Aortic smooth muscle cell (primary cell): Measurements from ENCODE around the gene OR2T5. TPM values are rescaled to one million over a fixed set of nuclear protein-coding genes. Genes with fewer than 3 reads are reported as not detected.

Experiments used
- total RNA-seq: library from RNA; depleted of rRNA; stranded (reverse); fragments of >200 nt; gene quantifications from 2 replicates; pipeline ENCODE4 v1.2.3, GENCODE V29; 2014

Gene OR2T5, protein sequence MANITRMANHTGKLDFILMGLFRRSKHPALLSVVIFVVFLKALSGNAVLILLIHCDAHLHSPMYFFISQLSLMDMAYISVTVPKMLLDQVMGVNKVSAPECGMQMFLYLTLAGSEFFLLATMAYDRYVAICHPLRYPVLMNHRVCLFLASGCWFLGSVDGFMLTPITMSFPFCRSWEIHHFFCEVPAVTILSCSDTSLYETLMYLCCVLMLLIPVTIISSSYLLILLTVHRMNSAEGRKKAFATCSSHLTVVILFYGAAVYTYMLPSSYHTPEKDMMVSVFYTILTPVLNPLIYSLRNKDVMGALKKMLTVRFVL
- not detected in 2 replicates for total RNA-seq

DNA sequence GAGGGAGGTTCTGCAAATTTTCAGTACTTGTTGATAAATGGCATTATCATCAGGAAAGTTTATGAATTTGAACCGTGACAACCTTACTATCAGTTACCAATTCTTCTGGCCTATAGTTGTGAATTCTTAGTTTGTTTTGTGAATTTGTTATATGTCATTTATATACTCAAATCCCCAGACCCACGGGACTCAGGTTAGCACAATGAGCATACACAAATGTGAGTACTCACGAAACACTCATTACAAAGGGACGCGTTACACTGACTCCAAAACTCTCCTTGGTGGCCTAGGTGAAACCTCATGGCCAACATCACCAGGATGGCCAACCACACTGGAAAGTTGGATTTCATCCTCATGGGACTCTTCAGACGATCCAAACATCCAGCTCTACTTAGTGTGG, at the start of gene OR2T5:
OR2T5 (plus strand) TSS at position 301 of the 400 bp plus-strand sequence; CDS start at position 301, 0 bp downstream.

DNA sequence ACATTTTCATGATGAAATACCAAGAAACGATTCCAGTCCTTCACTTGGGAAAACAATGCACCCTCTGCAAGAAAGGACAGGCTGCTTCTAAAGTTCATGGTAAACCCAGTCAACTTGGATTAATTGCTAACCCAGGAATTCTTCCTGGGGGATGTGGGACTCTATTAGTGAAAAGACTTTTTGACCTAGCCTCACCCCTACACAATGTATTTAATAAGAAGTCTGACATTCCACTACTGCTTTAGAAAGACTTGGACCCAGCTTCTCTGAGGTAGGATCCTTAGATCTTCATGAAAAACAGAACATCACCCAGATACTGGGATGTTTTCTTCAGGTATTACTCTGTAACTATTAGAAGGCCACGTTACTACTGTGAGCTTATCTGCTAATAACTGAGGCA, 43.0 kb upstream of the OR2T5 start, which contains the start of gene OR2T2:
OR2T2 (plus strand) TSS at position 239 of the 400 bp plus-strand sequence. CDS start 7,161 bp downstream, outside the sequence.

DNA sequence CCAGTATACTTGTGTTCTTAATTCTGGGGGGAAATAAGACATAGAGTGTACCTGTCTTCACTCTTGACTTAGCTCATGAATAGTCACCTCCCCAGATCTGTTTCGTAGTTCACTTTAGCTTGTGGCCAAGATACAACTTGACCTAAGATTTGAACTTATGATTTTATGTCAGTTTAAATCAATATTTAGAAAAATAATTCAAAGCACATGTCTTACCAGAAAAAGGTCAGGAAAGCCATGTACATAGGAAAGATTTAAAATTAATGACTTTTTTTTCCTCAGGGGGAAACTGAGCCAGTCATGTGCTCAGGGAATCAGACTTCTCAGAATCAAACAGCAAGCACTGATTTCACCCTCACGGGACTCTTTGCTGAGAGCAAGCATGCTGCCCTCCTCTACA, 15.3 kb upstream of the OR2T5 start, which contains the start of gene OR2T3:
OR2T3 (plus strand) TSS at position 301 of the 400 bp plus-strand sequence; CDS start at position 301, 0 bp downstream.

DNA sequence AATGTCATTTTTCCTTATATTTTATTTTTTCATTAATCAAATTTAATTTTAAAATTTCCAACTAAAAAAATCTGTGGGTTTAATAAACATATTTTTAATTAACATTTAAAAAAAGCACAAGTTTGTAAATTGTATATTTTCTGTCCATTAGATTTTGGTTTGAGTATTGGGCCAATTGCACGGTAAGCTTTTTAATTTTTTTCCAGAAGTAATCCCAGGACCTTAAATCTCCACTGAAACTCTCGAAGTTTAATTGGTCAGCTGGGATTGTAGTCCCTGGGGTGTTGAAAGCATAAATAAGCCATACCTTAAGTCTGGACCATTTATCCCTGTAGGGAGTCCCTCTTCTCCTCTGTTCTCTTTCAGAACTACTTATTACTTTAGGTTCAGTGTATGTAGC, 19.4 kb downstream of the OR2T5 start, which contains the start of gene OR2G6:
OR2G6 (plus strand) TSS at position 301 of the 400 bp plus-strand sequence. CDS start 13,574 bp downstream, outside the sequence.

Other genes starting within 250 kb of the OR2T5 start
- gene OR2T33, start 210.6 kb upstream of the OR2T5 start, total RNA-seq = not detected in 2 replicates
- not detected in 2 replicates for gene OR2T12, start 185.2 kb upstream of the OR2T5 start, total RNA-seq
- gene OR2M7, start 164.0 kb upstream of the OR2T5 start, total RNA-seq = not detected in 2 replicates
- gene OR14C36, start 139.8 kb upstream of the OR2T5 start, total RNA-seq = not detected in 2 replicates
- not detected in 2 replicates for gene OR2T4, start 126.9 kb upstream of the OR2T5 start, total RNA-seq
- not detected in 2 replicates for gene OR2T6, start 112.8 kb upstream of the OR2T5 start, total RNA-seq
- not detected in 2 replicates for gene OR2T1, start 85.5 kb upstream of the OR2T5 start, total RNA-seq
- not detected in 2 replicates for gene OR2T2, start 43.0 kb upstream of the OR2T5 start, total RNA-seq
- gene OR2T3, start 15.2 kb upstream of the OR2T5 start, total RNA-seq = not detected in 2 replicates
- not detected in 2 replicates for gene OR2G6, start 19.5 kb downstream of the OR2T5 start, total RNA-seq
- 0.06 TPM in 1 of 2 replicates, not detected in the other for gene OR2T29, start 74.2 kb downstream of the OR2T5 start, total RNA-seq
- not detected in 2 replicates for gene OR2T34, start 86.2 kb downstream of the OR2T5 start, total RNA-seq
- gene OR2T10, start 109.1 kb downstream of the OR2T5 start, total RNA-seq = not detected in 2 replicates
- gene OR2T11, start 146.5 kb downstream of the OR2T5 start, total RNA-seq = not detected in 2 replicates
- not detected in 2 replicates for gene OR2T35, start 156.7 kb downstream of the OR2T5 start, total RNA-seq
- not detected in 2 replicates for gene OR2T27, start 166.9 kb downstream of the OR2T5 start, total RNA-seq
- not detected in 2 replicates for gene OR14I1, start 214.2 kb downstream of the OR2T5 start, total RNA-seq